Caco-2 (cell line): ENCODE measurements around the gene TTC9C. TPM values are rescaled to one million over a fixed set of nuclear protein-coding genes. Genes with fewer than 3 reads are reported as not detected.
"Not testable (repeated sequence)": the region's sequence is repeated elsewhere in the genome, so short reads cannot be mapped to it uniquely, and the experiment has no call there.

ENCODE experiments used
- BruUV-seq: library from RNA; stranded (reverse); fragments of 400-500 nt; replicated peaks from 2 replicates; lab custom pipeline; 2021; lab: Mats Ljungman, UMichigan
- CTCF ChIA-PET: fragments of 300-600 bp; sonication (Branson Sonifier 250); formaldehyde crosslinking; loops from one replicate; lab custom pipeline; 2022; ENCODE audit warnings: antibody characterized with exemption; lab: Charles Lee
- POLR2A ChIA-PET: fragments of 300-600 bp; sonication (Branson Sonifier 250); formaldehyde crosslinking; loops from one replicate; lab custom pipeline; 2022; ENCODE audit warnings: antibody characterized with exemption; lab: Charles Lee
- DNase-seq, 2 experiments: peaks; one replicate each; pipeline versions ENCODE4 v3.0.0 to v3.0.0-alpha.2; 2020 to 2022
- H3K27me3 ChIP-seq: replicated peaks from 2 replicates; pipeline ENCODE4 v1.6.0; 2011; ENCODE audit warnings: low read length; ENCODE audit not compliant: control insufficient read depth, insufficient read depth
- H3K36me3 ChIP-seq: 2 replicates; pipeline ENCODE4 v1.5.1; 2011; ENCODE audit warnings: low read length; ENCODE audit not compliant: control insufficient read depth, insufficient read depth
- H3K4me1 ChIP-seq: fragments of 250-450 bp; sonication (Bioruptor Pico); 2 replicates; pipeline ENCODE4 v1.5.1; 2020; ENCODE audit warnings: mild to moderate bottlenecking
- H3K4me3 ChIP-seq: 2 replicates; pipeline ENCODE4 v1.5.1; 2011; ENCODE audit warnings: low read depth, mild to moderate bottlenecking, control low read depth, low read length
- H3K9me3 ChIP-seq: fragments of 250-450 bp; sonication (Bioruptor Pico); 2 replicates; pipeline ENCODE4 v1.5.1; 2020; ENCODE audit warnings: mild to moderate bottlenecking, moderate library complexity
- H3K27ac Mint-ChIP-seq: one replicate; pipeline ENCODE4 v1.8.0; 2022; ENCODE audit warnings: mixed read lengths; ENCODE audit not compliant: unreplicated experiment
- H3K27me3 Mint-ChIP-seq: one replicate; pipeline ENCODE4 v1.8.0; 2022; ENCODE audit warnings: mixed read lengths; ENCODE audit not compliant: insufficient read depth, unreplicated experiment
- H3K36me3 Mint-ChIP-seq: one replicate; pipeline ENCODE4 v1.8.0; 2022; ENCODE audit warnings: mild to moderate bottlenecking, mixed read lengths; ENCODE audit not compliant: insufficient read depth, unreplicated experiment
- H3K4me1 Mint-ChIP-seq: one replicate; pipeline ENCODE4 v1.8.0; 2022; ENCODE audit warnings: low read depth, mixed read lengths; ENCODE audit not compliant: unreplicated experiment
- H3K4me3 Mint-ChIP-seq: one replicate; pipeline ENCODE4 v1.8.0; 2022; ENCODE audit warnings: mild to moderate bottlenecking, moderate library complexity, mixed read lengths; ENCODE audit not compliant: unreplicated experiment
- H3K9me3 Mint-ChIP-seq: one replicate; pipeline ENCODE4 v1.8.0; 2022; ENCODE audit warnings: mixed read lengths; ENCODE audit not compliant: unreplicated experiment
- CTCF ChIP-seq, 2 experiments: fragments of 200-600 bp in 1 of 2; IDR thresholded peaks; 1 replicate in 1 of 2; 2 replicates in 1 of 2; pipeline versions ENCODE4 v1.5.1 to v1.8.0; 2011 to 2022; ENCODE audit warnings: antibody characterized with exemption in 1 of 2, control low read depth in 1 of 2, inconsistent platforms in 1 of 2, low read depth in 1 of 2, low read length in 1 of 2, mild to moderate bottlenecking in 1 of 2, moderate library complexity in 1 of 2; ENCODE audit not compliant: insufficient read depth in 1 of 2, severe bottlenecking in 1 of 2, unreplicated experiment in 1 of 2
- intact Hi-C: fragments of 100-400 bp; cut with micrococcal nuclease; formaldehyde crosslinking; loops from one replicate; pipeline ENCODE4 v1.10.0; 2022; ENCODE audit not compliant: unreplicated experiment
- total RNA-seq: library from RNA; stranded (reverse); gene quantifications from 2 replicates; pipeline ENCODE4 v1.2.3, GENCODE V29; 2022

The TTC9C gene
- total RNA-seq, 1 experiment from 2014 or later: 53.6 TPM

GRCh38 chr11:62757846-62758788 is 29.8 kb downstream of the TTC9C start:
- ChIA-PET POLR2A (interaction anchor here (0.9 kb wide), 1 partner anchor 31 kb away, joined by 5 read pairs; the partner anchor contains the start of gene HNRNPUL2), CTCF (interaction anchor here (1.1 kb wide), 1 partner anchor 13 kb away, joined by 5 read pairs; the partner anchor contains the start of gene TAF6L)
- H3K4me1 Mint-ChIP-seq: peaks cover 13% of the 10 kb centered on the region
- Histone ChIP-seq H3K27me3 (no peaks in the 10 kb centered on the region), H3K4me1 (peaks cover 13% of the 10 kb centered on the region; the same call in 1 of the 2 replicates), H3K9me3 (no peaks in the 10 kb centered on the region), H3K36me3 (no peaks in the 10 kb centered on the region), H3K4me3 (no peak overlapping the region)
- no peak overlapping the region for H3K27ac Mint-ChIP-seq
- no TSS peak for BruUV-seq
- intact Hi-C loops: no loop called here
- no peak for DNase-seq
- no peaks in the 10 kb centered on the region for H3K27me3 Mint-ChIP-seq
- H3K4me3 Mint-ChIP-seq: no peak overlapping the region
- H3K36me3 Mint-ChIP-seq: peaks cover 28% of the 10 kb centered on the region
- H3K9me3 Mint-ChIP-seq: no peaks in the 10 kb centered on the region
- no peak for TF ChIP-seq CTCF (IDR thresholded peaks at IDR 0.05; ENCODE audit: insufficient read depth in 1 of 2, low read depth in 1 of 2, low read length in 1 of 2, severe bottlenecking in 1 of 2, unreplicated experiment in 1 of 2)

- CTCF ChIA-PET: interaction anchor here (1.0 to 1.9 kb wide), 3 partner anchors 10 to 26 kb away, joined by 5 to 16 read pairs (median 8); partner anchors contain the start of genes TAF6L and TMEM179B
- DNase-seq: not testable (repeated sequence)
These were observed 32.6 kb downstream of the TTC9C start for GRCh38 chr11:62760867-62761227.

GRCh38 chr11:62770778-62771143 is 42.5 kb downstream of the TTC9C start:
- no peaks in the 10 kb centered on the region for H3K27me3 ChIP-seq
- BruUV-seq: TSS peak; percentile 47
- Mint-ChIP-seq H3K27me3 (no peaks in the 10 kb centered on the region), H3K4me1 (no peaks in the 10 kb centered on the region), H3K9me3 (no peaks in the 10 kb centered on the region), H3K27ac (peak overlapping the region; percentile 99), H3K4me3 (peak overlapping the region; percentile 92), H3K36me3 (peaks cover 47% of the 10 kb centered on the region)
- H3K4me3 ChIP-seq: peak overlapping the region; percentile 81
- H3K9me3 ChIP-seq: no peaks in the 10 kb centered on the region
- intact Hi-C loops: loop anchor here (1.0 to 2.0 kb wide), 2 partner anchors 16 to 42 kb away; partner anchors contain the start of gene TTC9C
- ChIA-PET POLR2A (interaction anchor here (0.6 to 2.4 kb wide), 11 partner anchors 9 to 111 kb away, joined by 3 to 21 read pairs (median 6); partner anchors contain the start of genes C11orf98, CSKMT, HNRNPUL2 and LBHD1), CTCF (interaction anchor here (0.7 to 4.1 kb wide), 9 partner anchors 9 to 210 kb away, joined by 3 to 25 read pairs (median 4); partner anchors contain the start of genes C11orf98, POLR2G, TMEM179B and TUT1)
- no peak for TF ChIP-seq CTCF (IDR thresholded peaks at IDR 0.05; ENCODE audit: insufficient read depth in 1 of 2, low read depth in 1 of 2, low read length in 1 of 2, severe bottlenecking in 1 of 2, unreplicated experiment in 1 of 2)
- peaks cover 6% of the 10 kb centered on the region for H3K4me1 ChIP-seq
- H3K36me3 ChIP-seq: 0 out of 2 replicates have a peak, but pooled peaks cover 3% of the 10 kb centered on the region
- DNase-seq: peak; percentile 47 to 53

More at GRCh38 chr11:62760867-62761227, 32.6 kb downstream of the TTC9C start:
- H3K4me1 ChIP-seq, H3K27me3 Mint-ChIP-seq, H3K9me3 Mint-ChIP-seq, BruUV-seq, H3K9me3 ChIP-seq, H3K27me3 ChIP-seq, H3K36me3 ChIP-seq: not testable (repeated sequence)
- peak overlapping the region; percentile 23 for H3K4me3 ChIP-seq
- intact Hi-C loops: loop anchor here (1.0 to 2.0 kb wide), 3 partner anchors 8 to 26 kb away; partner anchors contain the start of gene TMEM179B
- POLR2A ChIA-PET: interaction anchor here (0.6 to 2.0 kb wide), 7 partner anchors 10 to 169 kb away, joined by 3 to 21 read pairs (median 4); partner anchors contain the start of genes C11orf98, CSKMT, HNRNPUL2 and MTA2
- peaks cover 13% of the 10 kb centered on the region for H3K4me1 Mint-ChIP-seq
- H3K36me3 Mint-ChIP-seq: peaks cover 14% of the 10 kb centered on the region
- H3K4me3 Mint-ChIP-seq: peak overlapping the region; percentile 99
- peak overlapping the region; percentile 96 for H3K27ac Mint-ChIP-seq
